Stimulated activated CD4-positive, alpha-beta T cell treated with anti-CD3 and anti-CD28 coated beads, Interleukin-4, amount 100 ng/mL, for 48 hours (primary cell): Measurements from ENCODE around the gene ERBB2.
"Not testable (repeated sequence)": the region's sequence is repeated elsewhere in the genome, so short reads cannot be mapped to it uniquely, and the experiment has no call there.

ENCODE experiments used
- DNase-seq, 2 donors: peaks; one replicate each; pipeline ENCODE4 v3.0.0-alpha.2; 2020; ENCODE audit warnings: low read depth in 2 of 2

Gene ERBB2

DNA sequence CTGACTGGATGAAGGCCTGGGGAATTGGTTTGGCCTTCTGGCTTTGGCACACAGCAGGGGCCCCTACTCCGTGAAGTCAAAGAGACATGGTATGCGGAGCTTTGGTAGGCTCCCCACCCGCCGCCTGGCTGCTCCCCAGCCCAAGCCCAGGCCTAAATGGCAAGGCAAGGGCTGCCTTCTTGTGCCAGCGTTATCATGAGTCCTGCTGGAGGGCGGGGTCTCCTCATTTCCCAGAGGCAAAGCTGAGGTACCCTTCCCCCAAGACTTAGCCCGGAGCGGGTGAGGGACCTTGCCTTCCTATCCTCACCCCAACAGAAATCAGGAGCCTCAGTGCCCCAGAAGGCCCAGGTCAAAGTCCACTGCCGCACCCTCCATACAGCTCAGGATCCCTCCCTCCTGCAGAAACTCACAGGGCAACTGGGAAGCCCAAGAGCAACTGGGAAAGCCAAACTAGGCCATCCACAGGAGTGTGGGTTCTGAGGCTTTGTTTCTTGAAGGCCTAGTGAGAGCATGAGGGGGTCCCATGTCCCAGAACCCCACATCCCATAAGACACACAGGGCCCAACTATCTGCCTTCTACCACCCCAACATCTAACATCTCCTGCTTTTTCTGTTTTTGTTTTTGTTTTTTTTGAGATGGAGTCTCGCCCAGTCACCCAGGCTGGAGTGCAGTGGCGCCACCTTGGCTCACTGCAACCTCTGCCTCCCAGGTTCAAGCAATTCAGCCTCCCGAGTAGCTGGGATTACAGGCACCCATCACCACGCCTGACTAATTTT is 21.3 kb upstream of the ERBB2 start:
- DNase-seq: no peak

DNA sequence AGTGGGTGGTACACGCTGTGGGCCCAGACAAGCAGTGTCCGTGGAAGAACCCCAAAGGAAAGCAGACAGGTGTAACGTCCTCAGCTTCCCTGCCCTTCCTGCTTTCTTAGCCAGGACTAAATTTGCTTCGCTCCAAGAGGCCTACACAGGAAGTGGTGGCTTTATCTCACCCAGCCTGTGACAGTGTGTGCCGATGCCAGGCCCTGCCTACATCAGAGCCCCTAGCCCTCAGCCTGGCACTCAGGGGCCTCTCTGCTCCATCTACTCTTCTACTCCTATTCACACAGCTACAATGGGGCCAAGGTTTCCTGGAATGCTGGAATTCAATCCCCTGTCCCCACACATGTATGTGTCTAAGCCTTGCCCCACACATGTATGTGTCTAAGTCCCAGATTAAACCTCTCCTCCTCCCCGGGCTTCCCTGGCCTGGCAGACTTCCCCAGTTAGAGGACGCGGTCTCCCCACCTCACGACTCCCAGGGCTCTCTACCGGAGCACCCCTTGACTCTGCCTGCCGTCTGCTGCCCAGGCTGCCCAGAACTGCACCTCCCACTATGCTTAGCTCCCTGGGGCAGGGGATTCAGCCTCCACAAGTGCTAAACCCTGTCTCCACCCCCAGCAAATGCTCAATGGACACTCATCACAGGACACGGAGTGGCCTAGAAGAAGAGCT is 20.2 kb upstream of the ERBB2 start:
- no peak for DNase-seq

GRCh38 chr17:39683295-39683939 is 16.4 kb upstream of the ERBB2 start:
- DNase-seq: no peak

DNA sequence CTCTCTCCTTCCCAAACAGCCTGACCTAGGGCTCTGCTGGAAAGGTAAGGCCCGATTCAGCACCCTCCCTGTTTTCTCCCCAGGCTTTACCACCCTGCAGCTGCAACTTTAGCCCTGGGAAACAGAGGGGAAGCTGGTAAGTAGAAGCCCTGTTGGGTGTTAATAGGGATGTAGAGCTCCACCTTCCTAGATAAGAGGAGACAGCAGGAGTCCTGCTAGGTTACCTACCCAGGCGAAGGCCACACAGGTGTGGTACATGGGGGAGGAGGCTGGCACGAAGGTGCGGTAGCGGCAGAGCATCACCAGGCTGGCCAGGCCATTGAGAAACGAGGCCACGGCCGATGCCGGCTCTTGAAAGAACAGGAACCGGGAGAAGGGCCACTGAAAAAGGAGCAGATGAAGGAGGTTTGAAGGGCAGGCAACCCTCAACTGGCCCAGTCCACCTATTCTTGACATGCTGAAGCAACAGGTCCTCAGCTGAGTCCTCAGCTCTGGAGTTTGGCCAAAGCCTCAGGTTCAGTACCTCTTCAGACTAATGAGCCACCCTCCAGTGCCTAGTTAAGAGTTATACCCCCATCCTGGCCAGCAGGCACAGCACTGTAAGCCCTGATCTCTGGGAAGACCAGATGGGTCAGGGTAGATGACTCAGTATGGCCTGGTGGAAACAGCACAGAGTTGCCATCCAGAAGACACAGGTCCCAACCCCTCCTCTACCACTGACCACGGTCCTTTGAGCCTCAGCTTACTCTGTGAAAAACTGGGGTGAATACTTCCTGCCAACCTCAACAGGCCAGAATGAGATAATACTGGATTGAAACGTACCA is 15.3 kb upstream of the ERBB2 start:
- DNase-seq: no peak

DNA sequence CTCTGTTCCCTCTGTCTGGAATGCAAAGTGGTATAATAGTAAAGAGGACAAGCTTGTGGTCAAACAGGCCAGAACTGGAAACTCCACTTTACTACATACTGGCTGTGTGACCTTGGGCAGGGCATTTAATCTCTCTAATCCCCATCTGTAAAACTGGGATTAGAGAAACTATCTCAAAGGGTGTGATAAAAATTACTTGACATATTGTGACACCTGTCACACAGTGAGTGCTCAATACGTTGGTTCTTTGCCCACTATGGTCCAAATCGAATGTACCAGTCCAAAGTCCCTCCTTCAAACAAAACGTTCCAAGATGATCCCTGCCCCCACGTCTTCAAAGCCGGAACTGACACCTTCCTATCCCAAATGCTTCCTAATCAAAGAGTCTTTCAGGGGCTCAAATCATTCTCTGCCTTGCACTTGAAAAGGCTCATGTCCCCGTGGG is 12.7 kb upstream of the ERBB2 start:
- DNase-seq: no peak

DNA sequence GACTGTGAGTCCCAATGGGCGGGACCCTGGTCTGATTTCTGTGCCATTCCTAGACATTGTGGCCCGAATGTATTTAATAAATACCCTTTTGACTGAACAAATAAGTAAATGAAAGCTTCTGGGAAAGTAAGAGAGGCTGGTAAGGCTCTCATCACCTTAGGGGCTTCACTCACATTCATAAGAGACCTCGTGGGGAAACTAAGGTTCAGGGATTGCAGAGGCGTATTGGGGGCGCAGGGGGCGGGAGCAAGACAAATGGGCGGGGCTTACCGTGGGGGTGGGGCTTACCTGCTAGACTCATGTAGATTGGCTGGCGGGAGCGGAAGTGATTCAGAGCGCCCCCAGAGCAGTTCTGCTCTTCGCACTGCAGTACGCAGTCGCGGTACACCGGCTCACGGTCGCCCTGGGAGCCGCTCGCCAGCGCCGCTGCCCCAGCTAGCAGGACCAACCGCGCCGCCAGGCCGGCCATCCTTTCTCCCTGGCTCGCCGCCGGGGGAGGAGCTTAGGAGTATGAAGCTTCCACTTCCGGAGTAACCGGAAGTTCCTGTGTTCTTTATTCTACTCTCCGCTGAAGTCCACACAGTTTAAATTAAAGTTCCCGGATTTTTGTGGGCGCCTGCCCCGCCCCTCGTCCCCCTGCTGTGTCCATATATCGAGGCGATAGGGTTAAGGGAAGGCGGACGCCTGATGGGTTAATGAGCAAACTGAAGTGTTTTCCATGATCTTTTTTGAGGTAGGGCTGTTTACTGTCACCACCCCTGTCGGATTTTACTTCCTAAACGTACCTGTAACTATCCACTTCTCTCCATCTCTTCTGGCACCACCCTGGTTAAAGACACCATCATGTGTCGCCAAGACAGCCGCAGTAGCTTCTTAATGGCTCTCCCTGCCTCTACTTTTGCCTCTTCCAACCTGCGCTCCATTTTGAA is 12.1 kb upstream of the ERBB2 start, which contains the start of gene PGAP3:
PGAP3 (minus strand) TSS at position 512 of the 929 bp plus-strand sequence; CDS start at position 469, 43 bp downstream.
- peak; percentile 80 to 83 for DNase-seq

DNA sequence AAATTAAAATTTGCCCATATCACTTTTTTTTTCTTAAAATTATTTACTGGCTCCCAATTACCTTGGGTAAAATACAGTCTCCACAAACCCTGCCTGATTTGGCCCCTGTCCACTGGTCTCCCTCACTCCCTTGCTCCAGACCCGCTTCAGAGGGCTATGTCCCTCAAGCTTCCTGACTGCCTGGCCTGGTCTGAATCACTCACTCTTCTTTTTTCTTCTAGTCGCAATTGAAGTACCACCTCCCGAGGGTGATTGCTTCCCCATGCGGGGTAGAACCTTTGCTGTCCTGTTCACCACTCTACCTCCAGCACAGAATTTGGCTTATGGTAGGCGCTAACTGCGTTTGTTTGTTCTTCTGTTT is 11.4 kb upstream of the ERBB2 start:
- DNase-seq: no peak

GRCh38 chr17:39688945-39689344 is 10.9 kb upstream of the ERBB2 start:
- no peak for DNase-seq

GRCh38 chr17:39694593-39694992 is 5.3 kb upstream of the ERBB2 start:
- DNase-seq: no peak

DNA sequence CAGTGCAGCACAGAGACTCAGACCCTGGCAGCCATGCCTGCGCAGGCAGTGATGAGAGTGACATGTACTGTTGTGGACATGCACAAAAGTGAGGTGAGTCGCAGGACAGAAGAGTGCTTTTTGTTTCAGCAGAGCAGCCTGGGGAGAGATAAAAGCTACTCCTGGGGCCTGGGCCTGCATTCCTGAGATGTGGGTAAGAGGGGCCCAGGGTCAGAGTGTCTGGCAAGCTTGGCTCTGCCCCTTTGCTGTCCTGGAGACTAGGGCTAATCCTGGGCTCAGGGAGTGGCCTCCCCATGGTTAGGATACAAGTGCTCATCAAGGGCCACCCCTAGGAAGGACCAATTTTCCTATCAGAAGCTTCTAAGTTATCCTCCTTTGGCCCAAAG is 4.8 kb upstream of the ERBB2 start:
- no peak for DNase-seq

DNA sequence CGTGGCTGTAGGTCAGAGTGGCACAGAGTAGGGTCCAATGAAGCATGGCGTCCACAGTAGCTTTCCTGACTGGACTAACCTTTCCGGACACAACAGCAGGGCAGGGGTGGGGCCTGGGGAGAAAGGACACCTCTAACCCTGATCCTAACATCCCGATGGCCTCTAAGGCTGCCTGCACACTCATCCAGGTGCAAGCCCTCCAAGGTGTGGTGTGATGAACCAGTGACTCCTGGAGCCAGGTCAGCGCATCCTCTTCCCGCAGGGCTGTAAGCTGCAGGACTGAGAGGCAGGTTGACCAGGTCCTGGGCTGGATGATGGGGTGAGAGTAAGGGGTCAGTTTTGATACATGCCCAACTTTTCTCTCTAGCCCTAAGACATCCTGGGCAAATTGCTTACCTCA is 3.1 kb upstream of the ERBB2 start:
- no peak for DNase-seq

DNA sequence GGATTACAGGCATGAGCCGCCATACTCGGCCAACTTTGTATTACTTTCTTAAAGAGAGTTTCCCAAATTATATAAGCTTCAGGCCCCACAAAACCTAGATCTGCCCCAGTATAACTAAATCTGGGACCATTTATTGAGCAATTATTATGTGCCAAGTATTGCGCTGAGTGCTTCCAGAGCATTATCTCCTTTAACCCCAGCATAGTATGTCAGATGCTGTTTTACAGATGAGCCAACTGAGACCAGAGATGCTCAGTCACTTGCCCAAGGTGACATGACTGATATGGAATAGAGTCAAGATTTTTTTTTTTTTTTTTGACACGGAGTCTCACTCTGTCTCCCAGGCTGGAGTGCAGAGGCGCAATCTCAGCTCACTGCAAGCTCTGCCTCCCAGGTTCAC is 1.9 kb upstream of the ERBB2 start:
- DNase-seq: no peak

DNA sequence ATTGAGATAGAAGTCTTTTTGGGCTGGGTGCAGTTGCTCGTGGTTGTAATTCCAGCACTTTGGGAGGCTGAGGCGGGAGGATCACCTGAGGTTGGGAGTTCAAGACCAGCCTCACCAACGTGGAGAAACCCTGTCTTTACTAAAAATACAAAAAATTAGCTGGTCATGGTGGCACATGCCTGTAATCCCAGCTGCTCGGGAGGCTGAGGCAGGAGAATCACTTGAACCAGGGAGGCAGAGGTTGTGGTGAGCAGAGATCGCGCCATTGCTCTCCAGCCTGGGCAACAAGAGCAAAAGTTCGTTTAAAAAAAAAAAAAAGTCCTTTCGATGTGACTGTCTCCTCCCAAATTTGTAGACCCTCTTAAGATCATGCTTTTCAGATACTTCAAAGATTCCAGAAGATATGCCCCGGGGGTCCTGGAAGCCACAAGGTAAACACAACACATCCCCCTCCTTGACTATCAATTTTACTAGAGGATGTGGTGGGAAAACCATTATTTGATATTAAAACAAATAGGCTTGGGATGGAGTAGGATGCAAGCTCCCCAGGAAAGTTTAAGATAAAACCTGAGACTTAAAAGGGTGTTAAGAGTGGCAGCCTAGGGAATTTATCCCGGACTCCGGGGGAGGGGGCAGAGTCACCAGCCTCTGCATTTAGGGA is 577 bp upstream of the ERBB2 start:
- DNase-seq: not testable (repeated sequence)

- DNase-seq: no peak
Measured at GRCh38 chr17:39700148-39700987, 504 bp downstream of the ERBB2 start.

DNA sequence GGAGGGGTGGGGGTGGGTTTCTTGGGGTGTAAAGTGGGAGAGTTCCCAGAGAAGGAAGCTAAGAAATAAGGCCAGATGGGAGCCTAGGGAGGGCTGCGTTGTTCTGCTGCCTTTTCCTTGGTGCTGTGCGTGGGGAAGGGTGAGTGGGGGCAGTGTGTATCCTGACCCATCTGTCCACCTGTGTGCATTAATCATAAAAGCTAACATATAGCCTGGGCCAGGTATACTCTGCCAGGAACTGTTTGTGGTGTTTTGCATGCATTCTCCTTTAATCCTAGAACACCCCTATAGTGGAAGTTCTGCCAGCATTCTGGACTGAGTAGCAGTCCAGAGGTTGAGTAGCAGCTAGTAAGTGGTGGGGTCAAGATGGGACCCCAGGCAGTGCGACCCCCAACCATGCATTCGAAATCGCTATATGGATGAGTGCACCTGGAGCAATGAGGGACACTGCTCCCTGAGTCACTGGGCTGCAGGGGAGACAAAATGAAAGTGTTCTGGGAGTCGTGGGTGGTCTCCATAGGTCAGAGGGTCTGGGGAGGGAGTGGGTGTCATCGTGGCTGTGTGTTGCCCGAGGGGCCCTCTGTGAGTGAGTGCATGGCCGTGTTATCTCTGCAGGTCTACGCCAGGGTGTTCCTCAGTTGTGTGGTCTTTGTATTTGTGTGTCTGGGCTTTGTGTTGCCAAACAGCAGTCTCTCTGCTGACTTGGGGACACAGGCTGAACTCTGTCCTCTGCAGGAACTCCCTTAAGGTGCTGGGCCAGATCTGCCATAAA is 1.3 kb downstream of the ERBB2 start:
- DNase-seq: no peak

GRCh38 chr17:39701784-39702422 is 2.0 kb downstream of the ERBB2 start:
- no peak for DNase-seq

- no peak for DNase-seq
Measured at GRCh38 chr17:39702901-39703893, 3.3 kb downstream of the ERBB2 start.
